GF-D8 (cell line): ENCODE data around the gene BLOC1S5.
A peak's percentile ranks its signal among the peaks of the same experiment; 100 is the strongest.
"Not testable (repeated sequence)": the region's sequence is repeated elsewhere in the genome, so short reads cannot be mapped to it uniquely, and the experiment has no call there.

Source experiments
- DNase-seq: peaks from one replicate; lab custom pipeline; 2025; lab: John Stamatoyannopoulos, UW

BLOC1S5 gene

GRCh38 chr6:7992002-7992815 is 72.0 kb downstream of the BLOC1S5 start:
- DNase-seq = no peak

- DNase-seq = no peak
Measured at GRCh38 chr6:7991536-7991935, 72.7 kb downstream of the BLOC1S5 start.

GRCh38 chr6:7986219-7986618 is 78.0 kb downstream of the BLOC1S5 start:
- no peak for DNase-seq

- DNase-seq = not testable (repeated sequence)
Measured at GRCh38 chr6:7983967-7984366, 80.2 kb downstream of the BLOC1S5 start.

- DNase-seq = no peak
Measured at GRCh38 chr6:7979831-7980230, 84.4 kb downstream of the BLOC1S5 start.

- DNase-seq = peak; percentile 71
Measured at GRCh38 chr6:7978736-7979135, 85.5 kb downstream of the BLOC1S5 start.

- no peak for DNase-seq
Measured at GRCh38 chr6:7976485-7977056, 87.6 kb downstream of the BLOC1S5 start.

- no peak for DNase-seq
Measured at GRCh38 chr6:7975764-7976146, 88.4 kb downstream of the BLOC1S5 start.

GRCh38 chr6:7974938-7975763 is 89.0 kb downstream of the BLOC1S5 start:
- DNase-seq = peak; percentile 66

- DNase-seq = no peak
Measured at GRCh38 chr6:7974565-7974937, 89.6 kb downstream of the BLOC1S5 start.

- no peak for DNase-seq
Measured at GRCh38 chr6:7973584-7973983, 90.6 kb downstream of the BLOC1S5 start.

GRCh38 chr6:7971499-7971898 is 92.7 kb downstream of the BLOC1S5 start:
- DNase-seq = no peak

- no peak for DNase-seq
Measured at GRCh38 chr6:7970616-7971015, 93.6 kb downstream of the BLOC1S5 start.
